GM12878 (cell line): ENCODE measurements around the gene KBTBD13. TPM values are rescaled to one million over a fixed set of nuclear protein-coding genes. Genes with fewer than 3 reads are reported as not detected.
A peak's percentile ranks its signal among the peaks of the same experiment; 100 is the strongest.

Experiments
- ATAC-seq: fragments of 200-7000 bp; cut with Tn5 transposase; 3 replicates; pipeline ENCODE4 v1.9.1; 2020; ENCODE audit warnings: mild to moderate bottlenecking, moderate library complexity
- BruUV-seq: library from RNA; stranded (reverse); fragments of 400-500 nt; replicated peaks from 2 replicates; lab custom pipeline; 2021; lab: Mats Ljungman, UMichigan
- CTCF ChIA-PET: fragments of 300-600 bp; sonication (Branson Sonifier 250); formaldehyde crosslinking; extraction: SDS; loops from one replicate; lab custom pipeline; 2021; ENCODE audit warnings: inconsistent platforms; lab: Yijun Ruan, JAX
- POLR2A ChIA-PET: fragments of 350-600 bp; formaldehyde crosslinking; extraction: SDS; loops from one replicate; lab custom pipeline; 2021; ENCODE audit warnings: inconsistent platforms; lab: Charles Lee
- RAD21 ChIA-PET: fragments of 300-600 bp; sonication (Branson Sonifier 250); formaldehyde crosslinking; loops from one replicate; lab custom pipeline; 2023; ENCODE audit warnings: antibody characterized with exemption; ENCODE audit not compliant: unreplicated experiment; lab: Charles Lee
- SMC1A ChIA-PET: fragments of 300-600 bp; sonication (Branson Sonifier 250); formaldehyde crosslinking; loops from one replicate; lab custom pipeline; 2023; ENCODE audit not compliant: unreplicated experiment, uncharacterized antibody; lab: Charles Lee
- DNase-seq: peaks from one replicate; pipeline ENCODE4 v3.0.0-alpha.2; 2011; ENCODE audit warnings: low read depth, low spot score
- FAIRE-seq: peaks from 3 replicates; lab custom pipeline; 2011; peaks lifted over from hg19 to GRCh38; lab: Jason Lieb, UNC
- H2AFZ ChIP-seq: 2 replicates; pipeline ENCODE4 v1.6.0; 2011; ENCODE audit warnings: low read depth, low read length, control low read depth; ENCODE audit not compliant: control insufficient read depth
- H3K27ac ChIP-seq: 2 replicates; pipeline ENCODE4 v1.5.1; 2011; ENCODE audit warnings: control low read depth; ENCODE audit not compliant: control insufficient read depth, insufficient read depth
- H3K27me3 ChIP-seq, 2 experiments: replicated peaks in 1 of 2; 2 replicates each; pipeline versions ENCODE4 v1.6.0 to v1.6.1; 2011; ENCODE audit warnings: low read length in 1 of 2; ENCODE audit not compliant: control insufficient read depth in 2 of 2, insufficient read depth in 2 of 2
- H3K36me3 ChIP-seq, 2 experiments: 2 replicates each; pipeline ENCODE4 v1.5.1; 2011; ENCODE audit warnings: low read length in 1 of 2; ENCODE audit not compliant: control insufficient read depth in 2 of 2, insufficient read depth in 2 of 2
- H3K4me1 ChIP-seq: 2 replicates; pipeline ENCODE4 v1.6.1; 2011; ENCODE audit warnings: mild to moderate bottlenecking, low read length, moderate library complexity, mixed read lengths; ENCODE audit not compliant: control insufficient read depth, insufficient read depth
- H3K4me2 ChIP-seq: 2 replicates; pipeline ENCODE4 v1.6.0; 2011; ENCODE audit warnings: control low read depth; ENCODE audit not compliant: control insufficient read depth, insufficient read depth
- H3K4me3 ChIP-seq: fragments of 200-600 bp; sonication (generic); 2 replicates; pipeline ENCODE4 v1.5.1; 2016
- H3K79me2 ChIP-seq: 2 replicates; pipeline ENCODE4 v1.6.0; 2011; ENCODE audit warnings: low read length; ENCODE audit not compliant: control insufficient read depth, insufficient read depth
- H3K9ac ChIP-seq: 2 replicates; pipeline ENCODE4 v1.8.0; 2011; ENCODE audit warnings: low read length, control low read depth, mixed read lengths; ENCODE audit not compliant: control insufficient read depth, insufficient read depth
- H3K9me3 ChIP-seq: replicated peaks from 3 replicates; pipeline ENCODE4 v1.5.1; 2011; ENCODE audit warnings: mild to moderate bottlenecking, low read length; ENCODE audit not compliant: control insufficient read depth, insufficient read depth
- H4K20me1 ChIP-seq: 2 replicates; pipeline ENCODE4 v1.6.0; 2011; ENCODE audit not compliant: control insufficient read depth, insufficient read depth
- CTCF ChIP-seq, 3 experiments: IDR thresholded peaks in 2 of 3; conservative IDR thresholded peaks in 1 of 3; 2 replicates each; pipeline ENCODE4 v1.5.1; 2011; ENCODE audit warnings: low read depth in 3 of 3, low read length in 3 of 3, mild to moderate bottlenecking in 3 of 3, control low read depth in 2 of 3, moderate library complexity in 2 of 3, inconsistent platforms in 1 of 3, mixed read lengths in 1 of 3; ENCODE audit not compliant: control insufficient read depth in 2 of 3, insufficient read depth in 1 of 3; ENCODE audit errors: extremely low read depth in 1 of 3
- RAD21 ChIP-seq: IDR thresholded peaks from 2 replicates; pipeline ENCODE4 v1.6.1; 2011; ENCODE audit warnings: mild to moderate bottlenecking, low read depth, low read length, moderate library complexity; ENCODE audit not compliant: insufficient read depth
- SMC3 ChIP-seq: IDR thresholded peaks from 2 replicates; pipeline ENCODE4 v1.6.1; 2011; ENCODE audit warnings: low read length, improper control_type of control experiment, borderline replicate concordance
- SP1 ChIP-seq: IDR thresholded peaks from one replicate; pipeline ENCODE4 v1.6.1; 2011; ENCODE audit warnings: low read depth, low read length
- SUPT20H ChIP-seq: IDR thresholded peaks from 2 replicates; pipeline ENCODE4 v1.6.1; 2011; ENCODE audit warnings: low read depth, mild to moderate bottlenecking, low read length, moderate library complexity, borderline replicate concordance; ENCODE audit not compliant: control insufficient read depth
- ZNF622 ChIP-seq: fragments of 450-650 bp; IDR thresholded peaks from 2 replicates; pipeline ENCODE4 v1.6.1; 2017; ENCODE audit warnings: mild to moderate bottlenecking, inconsistent platforms
- WGBS: methylation state at CpG from one replicate; pipeline ENCODE4 v1.1.6; 2016; ENCODE audit warnings: low lambda C conversion rate; ENCODE audit not compliant: insufficient replicate concordance, insufficient coverage; ENCODE audit errors: missing lambda C conversion rate; 5-methylcytosine and 5-hydroxymethylcytosine counted together
- in situ Hi-C: fragments of 300-500 bp; cut with MboI; formaldehyde crosslinking; loops from 9 replicates; pipeline ENCODE4 v1.14.3; 2018; ENCODE audit warnings: mixed read lengths
- intact Hi-C: fragments of 100-400 bp; cut with micrococcal nuclease; formaldehyde crosslinking; loops from one replicate; pipeline ENCODE4 v1.14.2; 2022; ENCODE audit not compliant: unreplicated experiment
- polyA plus RNA-seq, 11 experiments: library from polyadenylated mRNA; depleted of rRNA in 4 of 11; unstranded in 6 of 11; stranded (reverse) in 5 of 11; fragments of >200 nt; fragmentation: Nextera tagmentation in 4 of 11; fragmentation: Illumina TruSeq in 1 of 11; extraction: Ambion mirVana in 4 of 11; extraction: Trizol in 1 of 11; gene quantifications; 1 replicate in 1 of 11; 2 replicates in 10 of 11; pipeline versions ENCODE4 v1.2.1 to v1.2.3, GENCODE V29; 2011 to 2016; ENCODE audit warnings: inconsistent platforms in 2 of 11, missing spikeins in 2 of 11, low read depth in 1 of 11
- total RNA-seq, 4 experiments: library from RNA; depleted of rRNA in 3 of 4; stranded (reverse); fragments of >200 nt in 3 of 4; fragmentation: Illumina TruSeq in 1 of 4; extraction: Trizol in 1 of 4; gene quantifications; 2 replicates each; pipeline versions ENCODE4 v1.2.1 to v1.2.3, GENCODE V29; 2013 to 2021

Gene KBTBD13
- total and polyA plus RNA-seq, 10 of the 15 experiments (the other 5 are each of a cell fraction or from before 2014, with no cell fraction given): 0.06 TPM; not detected in 9

GRCh38 chr15:65085990-65086679 lies 9.6 kb downstream of the KBTBD13 start:
- Histone ChIP-seq H3K79me2 (no peaks in the 10 kb centered on the region), H3K9me3 (no peaks in the 10 kb centered on the region), H4K20me1 (peaks cover 2% of the 10 kb centered on the region; the same call in 1 of the 2 replicates)
- intact Hi-C loops: loop anchor here (10.0 kb wide), 1 partner anchor 351 kb away; no protein-coding TSS in a partner anchor
- peak; percentile 83 for ATAC-seq
- WGBS: 64% methylated on average over 6 of the region's 6 CpGs
- POLR2A ChIA-PET: no interaction called here
- TF ChIP-seq CTCF (IDR thresholded peaks at IDR 0.05 in 2 of 3, conservative IDR thresholded peaks at IDR 0.05 in 1 of 3; ENCODE audit: control insufficient read depth in 2 of 3, extremely low read depth in 1 of 3, insufficient read depth in 1 of 3, low read depth in 3 of 3, low read length in 3 of 3) (peak; percentile 40 to 51 (median 45)), RAD21 (peak; percentile 55), SUPT20H (no peak), SP1 (no peak), SMC3 (peak; percentile 36; the same call in 1 of the 2 replicates), ZNF622 (no peak)
- TF ChIP-seq, all 136 proteins: peak for 3
- SMC1A ChIA-PET: interaction anchor here (1.1 to 1.8 kb wide), 2 partner anchors 31 to 33 kb away, joined by 4 to 7 read pairs; no protein-coding TSS in a partner anchor
- Histone ChIP-seq H2AFZ (no peak overlapping the region), H3K36me3 (no peaks in the 10 kb centered on the region), H3K4me2 (no peak overlapping the region), H3K4me3 (no peak overlapping the region), H3K9ac (no peak overlapping the region), H3K4me1 (no peaks in the 10 kb centered on the region), H3K27me3 (peaks cover 0 to 6% of the 10 kb centered on the region in 2 experiments; a peak in 1 of 4 replicates), H3K27ac (no peak overlapping the region)
- in situ Hi-C loops: no loop called here
- no peak for FAIRE-seq
- DNase-seq: no peak
- RAD21 ChIA-PET: interaction anchor here (1.0 to 1.6 kb wide), 2 partner anchors 52 to 355 kb away, joined by 3 to 4 read pairs; no protein-coding TSS in a partner anchor
- CTCF ChIA-PET: interaction anchor here (0.8 to 2.6 kb wide), 8 partner anchors 15 to 355 kb away, joined by 3 to 8 read pairs (median 4); no protein-coding TSS in a partner anchor
- BruUV-seq: no TSS peak
